SK-N-SH treated with all-trans-retinoic acid at 6 μM for 48 hours (cell line): ENCODE measurements around the gene GINS3.
"Not testable (repeated sequence)": the region's sequence is repeated elsewhere in the genome, so short reads cannot be mapped to it uniquely, and the experiment has no call there.

Source experiments
- ATAC-seq: fragments of 200-7000 bp; cut with Tn5 transposase; 3 replicates; pipeline ENCODE4 v1.9.1; 2020; ENCODE audit warnings: mild to moderate bottlenecking, moderate library complexity
- ARNTL ChIP-seq: fragments of 450-650 bp; formaldehyde crosslinking; IDR thresholded peaks from 2 replicates; pipeline ENCODE4 v1.5.0; 2020; ENCODE audit warnings: low read depth, mild to moderate bottlenecking, moderate library complexity, borderline replicate concordance
- BACH2 ChIP-seq: fragments of 250-450 bp; sonication (Bioruptor Pico); IDR thresholded peaks from 2 replicates; pipeline ENCODE4 v1.9.0; 2021; ENCODE audit warnings: mild to moderate bottlenecking, borderline replicate concordance
- CREB5 ChIP-seq: fragments of 250-450 bp; sonication (Bioruptor Pico); IDR thresholded peaks from 2 replicates; pipeline ENCODE4 v1.5.1; 2020; ENCODE audit warnings: low read depth, mild to moderate bottlenecking, moderate library complexity
- CSDC2 ChIP-seq: fragments of 250-450 bp; sonication (Bioruptor Pico); IDR thresholded peaks from 2 replicates; pipeline ENCODE4 v1.5.0; 2020; ENCODE audit warnings: mild to moderate bottlenecking, moderate library complexity
- CSRNP3 ChIP-seq: fragments of 250-450 bp; sonication (Bioruptor Pico); IDR thresholded peaks from 2 replicates; pipeline ENCODE4 v1.5.1; 2021; ENCODE audit warnings: mild to moderate bottlenecking, moderate library complexity
- ESRRG ChIP-seq: fragments of 250-450 bp; sonication (Bioruptor Pico); IDR thresholded peaks from 2 replicates; pipeline ENCODE4 v1.6.1; 2021; ENCODE audit warnings: mild to moderate bottlenecking
- GLIS3 ChIP-seq: fragments of 250-450 bp; sonication (Bioruptor Pico); IDR thresholded peaks from 2 replicates; pipeline ENCODE4 v1.5.0; 2020; ENCODE audit warnings: mild to moderate bottlenecking, moderate library complexity
- ISL1 ChIP-seq: fragments of 250-450 bp; sonication (Bioruptor Pico); IDR thresholded peaks from 2 replicates; pipeline ENCODE4 v2.1.2; 2022; ENCODE audit warnings: mild to moderate bottlenecking, moderate library complexity
- OSR1 ChIP-seq: fragments of 250-450 bp; sonication (Bioruptor Pico); IDR thresholded peaks from 2 replicates; pipeline ENCODE4 v1.8.0; 2022; ENCODE audit warnings: moderate library complexity, mild to moderate bottlenecking, inconsistent platforms
- PATZ1 ChIP-seq: fragments of 250-450 bp; sonication (Bioruptor Pico); IDR thresholded peaks from 2 replicates; pipeline ENCODE4 v1.8.0; 2020; ENCODE audit warnings: mild to moderate bottlenecking, moderate library complexity, borderline replicate concordance
- POU6F1 ChIP-seq: fragments of 250-450 bp; sonication (Bioruptor Pico); IDR thresholded peaks from 2 replicates; pipeline ENCODE4 v1.8.0; 2021; ENCODE audit warnings: low read depth, mild to moderate bottlenecking, moderate library complexity, borderline replicate concordance
- PPARA ChIP-seq: fragments of 250-450 bp; sonication (Bioruptor Pico); IDR thresholded peaks from 2 replicates; pipeline ENCODE4 v1.5.0; 2020; ENCODE audit warnings: mild to moderate bottlenecking, borderline replicate concordance
- RARB ChIP-seq: fragments of 250-450 bp; sonication (Bioruptor Pico); IDR thresholded peaks from 2 replicates; pipeline ENCODE4 v1.8.0; 2021; ENCODE audit warnings: mild to moderate bottlenecking, moderate library complexity
- SNAI2 ChIP-seq: fragments of 250-450 bp; sonication (Bioruptor Pico); IDR thresholded peaks from 2 replicates; pipeline ENCODE4 v1.5.0; 2020; ENCODE audit warnings: mild to moderate bottlenecking, moderate library complexity
- TCF4 ChIP-seq: fragments of 250-450 bp; sonication (Bioruptor Pico); IDR thresholded peaks from 2 replicates; pipeline ENCODE4 v1.8.0; 2021; ENCODE audit warnings: mild to moderate bottlenecking, moderate library complexity, borderline replicate concordance
- TOX ChIP-seq: fragments of 250-450 bp; sonication (Bioruptor Pico); IDR thresholded peaks from 2 replicates; pipeline ENCODE4 v1.8.0; 2021; ENCODE audit warnings: mild to moderate bottlenecking, moderate library complexity, borderline replicate concordance
- TSHZ2 ChIP-seq: fragments of 250-450 bp; sonication (Bioruptor Pico); IDR thresholded peaks from 2 replicates; pipeline ENCODE4 v1.5.0; 2020; ENCODE audit warnings: mild to moderate bottlenecking, moderate library complexity
- ZC3H10 ChIP-seq: fragments of 250-450 bp; sonication (Bioruptor Pico); IDR thresholded peaks from 2 replicates; pipeline ENCODE4 v1.5.1; 2021; ENCODE audit warnings: mild to moderate bottlenecking, moderate library complexity
- ZFP3 ChIP-seq: fragments of 250-450 bp; sonication (Bioruptor Pico); IDR thresholded peaks from 2 replicates; pipeline ENCODE4 v1.5.0; 2020; ENCODE audit warnings: mild to moderate bottlenecking, moderate library complexity
- ZFP30 ChIP-seq: fragments of 450-650 bp; formaldehyde crosslinking; IDR thresholded peaks from 2 replicates; pipeline ENCODE4 v1.5.0; 2022; ENCODE audit warnings: mild to moderate bottlenecking, moderate library complexity
- ZNF565 ChIP-seq: fragments of 450-650 bp; formaldehyde crosslinking; conservative IDR thresholded peaks from 2 replicates; pipeline ENCODE4 v1.5.0; 2020; ENCODE audit warnings: low read depth, mild to moderate bottlenecking, moderate library complexity
- ZNF70 ChIP-seq: fragments of 450-650 bp; formaldehyde crosslinking; IDR thresholded peaks from 2 replicates; pipeline ENCODE4 v1.5.0; 2020; ENCODE audit warnings: mild to moderate bottlenecking, moderate library complexity
- ZNF8 ChIP-seq: fragments of 450-650 bp; formaldehyde crosslinking; IDR thresholded peaks from 2 replicates; pipeline ENCODE4 v1.5.0; 2020; ENCODE audit warnings: mild to moderate bottlenecking, moderate library complexity

The GINS3 gene

GRCh38 chr16:58413359-58413758 lies 21.1 kb downstream of the GINS3 start:
- no peak for ATAC-seq
- TF ChIP-seq ESRRG (CRISPR knock-in tag) = no peak
- TF ChIP-seq ZNF8 (CRISPR knock-in tag) = no peak
- TF ChIP-seq ZNF70 (CRISPR knock-in tag) = no peak
- no peak for TF ChIP-seq RARB (CRISPR knock-in tag)
- no peak for TF ChIP-seq CSRNP3 (CRISPR knock-in tag)

GRCh38 chr16:58415003-58415402 lies 22.7 kb downstream of the GINS3 start:
- no peak for TF ChIP-seq RARB (CRISPR knock-in tag)
- TF ChIP-seq GLIS3 (CRISPR knock-in tag) = no peak
- TF ChIP-seq CREB5 = peak; percentile 57; the same call in 1 of the 2 replicates
- 0 out of 2 replicates have a peak, but pooled peaks have one; percentile 31 for TF ChIP-seq ZFP3 (CRISPR knock-in tag)
- no peak for TF ChIP-seq TCF4 (CRISPR knock-in tag)
- TF ChIP-seq SNAI2 (CRISPR knock-in tag) = no peak
- no peak for TF ChIP-seq PPARA (CRISPR knock-in tag)
- no peak for TF ChIP-seq OSR1
- TF ChIP-seq ZC3H10 = no peak
- TF ChIP-seq ZNF565 = no peak
- TF ChIP-seq ZFP30 (CRISPR knock-in tag) = no peak
- no peak for TF ChIP-seq CSRNP3 (CRISPR knock-in tag)
- no peak for TF ChIP-seq ESRRG (CRISPR knock-in tag)
- TF ChIP-seq ZNF8 (CRISPR knock-in tag) = peak; percentile 89
- no peak for TF ChIP-seq POU6F1 (CRISPR knock-in tag)
- peak; percentile 81 for TF ChIP-seq ISL1 (CRISPR knock-in tag)
- no peak for TF ChIP-seq ARNTL
- no peak for TF ChIP-seq TSHZ2 (CRISPR knock-in tag)
- no peak for TF ChIP-seq TOX (CRISPR knock-in tag)
- no peak for TF ChIP-seq CSDC2 (CRISPR knock-in tag)
- no peak for TF ChIP-seq BACH2 (CRISPR knock-in tag)
- no peak for TF ChIP-seq PATZ1
- no peak for TF ChIP-seq ZNF70 (CRISPR knock-in tag)
- ATAC-seq = no peak

- not testable (repeated sequence) for ATAC-seq
Observed at GRCh38 chr16:58415961-58416360, 23.7 kb downstream of the GINS3 start.
